ENCODE results near the gene GGTA1.

The GGTA1 gene

GRCh38 chr9:121486043-121486442 lies 13.6 kb downstream of the GGTA1 start:
- Histone ChIP-seq H3K36me3 (ENCODE audit: control insufficient read depth, insufficient read depth, low read length) (no peaks in the 10 kb centered on the region), H3K79me2 (no peaks in the 10 kb centered on the region), H3K9ac (no peak overlapping the region), H3K27me3 (ENCODE audit: control insufficient read depth, insufficient read depth, low read length) (no peaks in the 10 kb centered on the region), H3K4me1 (no peaks in the 10 kb centered on the region), H3K9me3 (ENCODE audit: control insufficient read depth, low read length) (no peaks in the 10 kb centered on the region), H3K27ac (no peak overlapping the region), H3K4me3 (ENCODE audit: low read depth, low read length) (no peak overlapping the region), H2AFZ (no peak overlapping the region), H3K4me2 (ENCODE audit: low read length) (no peak overlapping the region)
- TF ChIP-seq, protein P1, sequence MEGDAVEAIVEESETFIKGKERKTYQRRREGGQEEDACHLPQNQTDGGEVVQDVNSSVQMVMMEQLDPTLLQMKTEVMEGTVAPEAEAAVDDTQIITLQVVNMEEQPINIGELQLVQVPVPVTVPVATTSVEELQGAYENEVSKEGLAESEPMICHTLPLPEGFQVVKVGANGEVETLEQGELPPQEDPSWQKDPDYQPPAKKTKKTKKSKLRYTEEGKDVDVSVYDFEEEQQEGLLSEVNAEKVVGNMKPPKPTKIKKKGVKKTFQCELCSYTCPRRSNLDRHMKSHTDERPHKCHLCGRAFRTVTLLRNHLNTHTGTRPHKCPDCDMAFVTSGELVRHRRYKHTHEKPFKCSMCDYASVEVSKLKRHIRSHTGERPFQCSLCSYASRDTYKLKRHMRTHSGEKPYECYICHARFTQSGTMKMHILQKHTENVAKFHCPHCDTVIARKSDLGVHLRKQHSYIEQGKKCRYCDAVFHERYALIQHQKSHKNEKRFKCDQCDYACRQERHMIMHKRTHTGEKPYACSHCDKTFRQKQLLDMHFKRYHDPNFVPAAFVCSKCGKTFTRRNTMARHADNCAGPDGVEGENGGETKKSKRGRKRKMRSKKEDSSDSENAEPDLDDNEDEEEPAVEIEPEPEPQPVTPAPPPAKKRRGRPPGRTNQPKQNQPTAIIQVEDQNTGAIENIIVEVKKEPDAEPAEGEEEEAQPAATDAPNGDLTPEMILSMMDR (IDR thresholded peaks at IDR 0.05): no peak

DNA sequence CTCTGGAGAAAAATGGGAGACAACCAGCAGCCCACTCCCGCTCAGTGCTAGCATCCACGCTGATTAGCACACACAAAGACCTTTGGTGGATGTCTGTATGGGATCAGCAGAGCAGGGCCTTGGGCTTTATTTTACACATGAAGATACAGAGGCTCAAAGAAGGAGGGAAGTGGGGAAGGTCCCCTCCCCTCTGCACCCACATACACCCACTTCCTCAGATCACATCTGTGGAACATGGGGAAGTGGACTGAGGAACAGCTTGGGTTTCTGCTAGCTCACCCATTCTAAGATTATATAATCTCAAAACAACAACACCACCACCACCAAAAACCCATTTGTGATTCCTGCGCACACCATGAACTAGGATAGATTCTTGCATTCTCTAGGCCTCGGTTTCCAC lies 14.0 kb downstream of the GGTA1 start:
- no peaks in the 10 kb centered on the region for H3K27me3 ChIP-seq (ENCODE audit: control insufficient read depth, insufficient read depth, low read length)
- H3K79me2 ChIP-seq: no peaks in the 10 kb centered on the region
- H3K4me1 ChIP-seq: no peaks in the 10 kb centered on the region
- TF ChIP-seq, protein P1 (IDR thresholded peaks at IDR 0.05): no peak
- H3K9ac ChIP-seq: no peak overlapping the region
- H3K36me3 ChIP-seq (ENCODE audit: control insufficient read depth, insufficient read depth, low read length): no peaks in the 10 kb centered on the region
- H3K4me2 ChIP-seq (ENCODE audit: low read length): no peak overlapping the region
- H3K4me3 ChIP-seq (ENCODE audit: low read depth, low read length): no peak overlapping the region
- no peak overlapping the region for H3K27ac ChIP-seq
- no peaks in the 10 kb centered on the region for H3K9me3 ChIP-seq (ENCODE audit: control insufficient read depth, low read length)
- H2AFZ ChIP-seq: no peak overlapping the region

DNA sequence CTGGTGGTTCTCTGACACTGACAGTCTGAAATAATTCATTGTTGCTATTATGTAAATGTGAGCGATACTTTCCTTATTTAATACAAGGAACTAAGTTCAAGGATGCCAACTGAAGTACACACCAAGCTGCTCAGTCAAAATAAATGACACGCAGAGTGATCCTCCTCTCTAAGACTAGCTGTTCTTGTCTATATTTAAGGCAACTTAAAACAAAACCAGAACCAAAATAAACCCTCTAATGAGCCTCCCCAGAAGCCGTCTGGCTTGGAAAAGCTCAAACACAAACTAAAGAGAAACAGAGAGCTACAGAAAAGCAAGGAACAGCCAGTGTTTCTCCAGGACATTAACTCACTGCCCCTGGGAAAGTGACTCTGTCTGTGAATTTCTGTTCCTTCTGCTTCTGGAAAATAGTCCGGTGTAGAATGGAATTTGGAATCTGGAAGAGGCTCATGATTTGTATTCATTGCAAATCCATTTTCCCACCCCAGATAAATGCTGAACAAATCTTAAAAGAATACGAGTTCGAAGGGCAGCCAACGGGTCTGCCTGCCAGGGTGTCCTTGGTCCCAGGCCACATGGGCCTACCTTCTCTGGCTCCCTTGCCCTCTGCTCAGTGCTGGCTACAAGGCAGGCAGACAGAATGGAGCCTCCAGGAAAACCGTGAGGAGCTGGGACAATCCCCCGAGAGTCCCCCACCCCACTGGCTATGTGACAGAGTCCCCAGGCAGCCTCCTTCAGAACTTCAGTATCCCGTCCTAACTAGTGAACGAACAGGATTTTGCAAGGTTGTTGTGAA lies 14.8 kb downstream of the GGTA1 start:
- H3K27me3 ChIP-seq (ENCODE audit: control insufficient read depth, insufficient read depth, low read length): no peaks in the 10 kb centered on the region
- no peaks in the 10 kb centered on the region for H3K4me1 ChIP-seq
- no peaks in the 10 kb centered on the region for H3K36me3 ChIP-seq (ENCODE audit: control insufficient read depth, insufficient read depth, low read length)
- H3K4me2 ChIP-seq (ENCODE audit: low read length): no peak overlapping the region
- no peak overlapping the region for H3K4me3 ChIP-seq (ENCODE audit: low read depth, low read length)
- TF ChIP-seq, protein P1 (IDR thresholded peaks at IDR 0.05): no peak
- H3K27ac ChIP-seq: no peak overlapping the region
- no peak overlapping the region for H3K9ac ChIP-seq
- H3K9me3 ChIP-seq (ENCODE audit: control insufficient read depth, low read length): no peaks in the 10 kb centered on the region
- H3K79me2 ChIP-seq: no peaks in the 10 kb centered on the region
- H2AFZ ChIP-seq: no peak overlapping the region

- no peaks in the 10 kb centered on the region for H3K36me3 ChIP-seq (ENCODE audit: control insufficient read depth, insufficient read depth, low read length)
- H3K9me3 ChIP-seq (ENCODE audit: control insufficient read depth, low read length): no peaks in the 10 kb centered on the region
- no peaks in the 10 kb centered on the region for H3K4me1 ChIP-seq
- H3K79me2 ChIP-seq: no peaks in the 10 kb centered on the region
- TF ChIP-seq, protein P1 (IDR thresholded peaks at IDR 0.05): no peak
- no peak overlapping the region for H2AFZ ChIP-seq
- H3K4me3 ChIP-seq (ENCODE audit: low read depth, low read length): no peak overlapping the region
- H3K27me3 ChIP-seq (ENCODE audit: control insufficient read depth, insufficient read depth, low read length): no peaks in the 10 kb centered on the region
- H3K4me2 ChIP-seq (ENCODE audit: low read length): no peak overlapping the region
- H3K27ac ChIP-seq: no peak overlapping the region
- H3K9ac ChIP-seq: no peak overlapping the region
Measured at GRCh38 chr9:121483473-121484031, 16.1 kb downstream of the GGTA1 start.

DNA sequence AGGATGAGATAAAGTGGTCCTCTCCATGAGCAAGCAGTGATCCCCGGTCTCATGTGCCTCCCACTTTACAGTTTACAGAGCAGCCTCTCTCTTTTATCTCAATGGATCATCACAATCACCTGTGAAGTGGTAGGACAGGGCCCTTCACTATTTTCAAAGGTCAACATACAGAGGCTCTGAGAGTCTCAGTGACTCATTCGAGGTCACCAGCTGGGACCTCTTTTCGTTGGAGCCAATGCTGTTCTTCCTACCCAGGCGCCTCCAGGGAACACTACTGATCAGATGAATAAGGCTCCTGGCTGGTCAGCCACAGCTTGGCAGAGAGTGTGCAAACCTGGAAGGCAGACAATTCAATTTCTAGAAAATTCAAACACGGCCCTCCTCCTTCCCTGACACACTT lies 16.6 kb downstream of the GGTA1 start:
- H3K4me2 ChIP-seq (ENCODE audit: low read length): no peak overlapping the region
- H3K9me3 ChIP-seq (ENCODE audit: control insufficient read depth, low read length): no peaks in the 10 kb centered on the region
- H3K36me3 ChIP-seq (ENCODE audit: control insufficient read depth, insufficient read depth, low read length): no peaks in the 10 kb centered on the region
- H3K4me1 ChIP-seq: no peaks in the 10 kb centered on the region
- H3K4me3 ChIP-seq (ENCODE audit: low read depth, low read length): no peak overlapping the region
- H3K9ac ChIP-seq: no peak overlapping the region
- H2AFZ ChIP-seq: no peak overlapping the region
- H3K79me2 ChIP-seq: no peaks in the 10 kb centered on the region
- TF ChIP-seq, protein P1 (IDR thresholded peaks at IDR 0.05): no peak
- H3K27ac ChIP-seq: no peak overlapping the region
- no peaks in the 10 kb centered on the region for H3K27me3 ChIP-seq (ENCODE audit: control insufficient read depth, insufficient read depth, low read length)

Measured in parathyroid adenoma (tissue), 2 donors.